ENCODE data around the gene UBQLN3.

DNA sequence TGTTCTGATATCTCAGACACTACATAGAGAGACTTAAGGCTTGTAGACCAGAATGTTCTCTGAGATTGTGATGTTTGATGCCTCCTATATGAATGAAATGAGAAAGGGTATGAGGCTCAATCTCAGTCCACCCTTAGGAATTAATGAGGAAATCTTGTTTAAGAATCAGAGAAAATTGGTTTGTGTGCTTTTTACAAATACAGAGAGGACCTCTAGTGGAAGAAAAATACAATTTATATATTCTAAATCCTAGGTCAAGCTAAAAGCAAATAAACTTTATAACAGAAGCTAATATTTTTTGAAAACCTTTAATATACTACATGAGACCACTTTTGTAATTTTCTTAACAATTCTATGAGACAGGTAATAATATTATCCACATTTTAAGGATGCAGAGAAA lies 43.6 kb upstream of the UBQLN3 start:
- TF ChIP-seq, protein P1, sequence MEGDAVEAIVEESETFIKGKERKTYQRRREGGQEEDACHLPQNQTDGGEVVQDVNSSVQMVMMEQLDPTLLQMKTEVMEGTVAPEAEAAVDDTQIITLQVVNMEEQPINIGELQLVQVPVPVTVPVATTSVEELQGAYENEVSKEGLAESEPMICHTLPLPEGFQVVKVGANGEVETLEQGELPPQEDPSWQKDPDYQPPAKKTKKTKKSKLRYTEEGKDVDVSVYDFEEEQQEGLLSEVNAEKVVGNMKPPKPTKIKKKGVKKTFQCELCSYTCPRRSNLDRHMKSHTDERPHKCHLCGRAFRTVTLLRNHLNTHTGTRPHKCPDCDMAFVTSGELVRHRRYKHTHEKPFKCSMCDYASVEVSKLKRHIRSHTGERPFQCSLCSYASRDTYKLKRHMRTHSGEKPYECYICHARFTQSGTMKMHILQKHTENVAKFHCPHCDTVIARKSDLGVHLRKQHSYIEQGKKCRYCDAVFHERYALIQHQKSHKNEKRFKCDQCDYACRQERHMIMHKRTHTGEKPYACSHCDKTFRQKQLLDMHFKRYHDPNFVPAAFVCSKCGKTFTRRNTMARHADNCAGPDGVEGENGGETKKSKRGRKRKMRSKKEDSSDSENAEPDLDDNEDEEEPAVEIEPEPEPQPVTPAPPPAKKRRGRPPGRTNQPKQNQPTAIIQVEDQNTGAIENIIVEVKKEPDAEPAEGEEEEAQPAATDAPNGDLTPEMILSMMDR (IDR thresholded peaks at IDR 0.05) = no peak
- TF ChIP-seq POLR2A (IDR thresholded peaks at IDR 0.05) = no peak

Measured in esophagus squamous epithelium (tissue), 4 donors.